ENCODE results near the gene PSME1.

PSME1 gene

DNA sequence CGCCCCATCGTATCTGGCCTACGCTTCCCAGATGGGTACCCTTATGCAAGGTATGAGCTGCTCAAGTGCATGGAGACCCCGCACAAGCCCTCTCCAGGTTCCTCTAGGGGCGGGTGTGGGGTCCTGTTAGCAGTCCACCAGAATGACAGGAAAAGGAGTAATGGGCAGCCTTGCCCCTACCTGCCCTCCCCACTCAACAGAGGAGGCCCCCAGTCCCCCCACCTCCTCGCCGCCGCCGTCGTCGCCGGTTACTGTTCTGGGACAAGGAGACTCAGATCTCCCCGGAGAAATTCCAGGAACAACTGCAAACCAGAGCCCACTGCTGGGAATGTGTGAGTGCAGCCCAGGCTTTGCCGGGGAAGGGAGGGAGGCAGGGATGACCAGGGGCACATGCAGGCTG is 41.9 kb downstream of the PSME1 start:
- DNase-seq: no peak

DNA sequence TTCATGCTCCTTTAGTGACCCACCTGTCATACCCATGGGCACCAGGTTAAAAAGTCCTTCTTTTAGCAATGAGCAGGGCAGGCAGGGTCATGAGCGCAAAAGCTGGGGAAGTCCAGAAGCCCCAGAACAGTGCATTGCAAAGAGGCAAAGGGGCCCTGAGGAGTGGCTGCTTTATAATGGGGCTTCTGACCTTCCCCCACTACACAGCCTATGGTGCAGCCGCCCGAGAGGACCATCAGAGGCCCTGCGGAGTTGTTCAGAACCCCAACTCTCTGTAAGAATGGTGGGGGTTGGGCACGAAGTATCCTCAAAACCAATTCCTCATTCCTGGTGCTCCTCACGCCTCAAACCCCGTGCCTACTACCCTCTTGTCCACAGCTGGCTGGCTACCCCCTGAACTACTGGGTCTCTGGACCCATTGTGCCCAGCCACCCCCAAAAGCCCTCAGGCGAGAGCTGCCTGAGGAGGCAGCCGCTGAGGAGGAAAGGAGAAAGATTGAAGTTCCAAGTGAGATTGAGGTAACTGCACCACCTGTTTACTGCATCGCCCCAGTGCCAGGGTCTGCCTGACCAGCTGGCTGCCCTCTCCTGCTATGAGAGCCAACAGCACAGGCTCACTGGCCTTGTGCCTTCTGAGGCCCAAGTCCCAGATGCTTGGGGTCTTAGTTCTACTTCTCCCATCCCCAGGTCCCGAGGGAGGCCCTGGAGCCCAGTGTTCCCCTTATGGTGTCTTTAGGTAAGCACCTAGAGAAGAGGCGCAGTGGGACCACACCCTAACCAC is 42.6 kb downstream of the PSME1 start:
- no peak for DNase-seq

DNA sequence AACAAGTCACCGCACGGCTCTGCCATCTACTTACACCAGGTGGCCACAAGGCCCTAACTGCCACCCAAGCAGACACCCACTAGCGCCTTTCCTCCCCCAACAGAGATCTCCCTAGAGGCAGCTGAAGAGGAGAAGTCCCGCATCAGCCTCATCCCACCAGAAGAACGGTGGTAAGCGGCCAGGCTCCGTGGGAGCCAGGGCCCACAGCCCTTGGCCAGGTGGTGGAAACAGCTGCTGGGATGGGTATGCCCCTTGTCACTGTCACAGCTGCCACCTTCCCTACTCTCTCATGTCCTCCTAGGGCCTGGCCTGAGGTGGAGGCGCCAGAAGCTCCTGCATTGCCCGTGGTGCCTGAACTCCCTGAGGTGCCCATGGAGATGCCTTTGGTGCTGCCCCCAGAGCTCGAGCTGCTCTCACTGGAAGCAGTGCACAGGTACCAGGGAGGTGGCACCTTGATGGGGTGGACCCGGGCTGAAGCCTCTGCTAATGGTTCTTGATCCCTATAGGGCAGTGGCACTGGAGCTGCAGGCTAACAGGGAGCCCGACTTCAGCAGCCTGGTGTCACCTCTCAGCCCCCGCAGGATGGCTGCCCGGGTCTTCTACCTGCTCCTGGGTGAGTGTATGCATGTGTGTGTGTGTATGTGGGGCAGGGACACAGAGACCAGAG is 43.4 kb downstream of the PSME1 start:
- no peak for DNase-seq

DNA sequence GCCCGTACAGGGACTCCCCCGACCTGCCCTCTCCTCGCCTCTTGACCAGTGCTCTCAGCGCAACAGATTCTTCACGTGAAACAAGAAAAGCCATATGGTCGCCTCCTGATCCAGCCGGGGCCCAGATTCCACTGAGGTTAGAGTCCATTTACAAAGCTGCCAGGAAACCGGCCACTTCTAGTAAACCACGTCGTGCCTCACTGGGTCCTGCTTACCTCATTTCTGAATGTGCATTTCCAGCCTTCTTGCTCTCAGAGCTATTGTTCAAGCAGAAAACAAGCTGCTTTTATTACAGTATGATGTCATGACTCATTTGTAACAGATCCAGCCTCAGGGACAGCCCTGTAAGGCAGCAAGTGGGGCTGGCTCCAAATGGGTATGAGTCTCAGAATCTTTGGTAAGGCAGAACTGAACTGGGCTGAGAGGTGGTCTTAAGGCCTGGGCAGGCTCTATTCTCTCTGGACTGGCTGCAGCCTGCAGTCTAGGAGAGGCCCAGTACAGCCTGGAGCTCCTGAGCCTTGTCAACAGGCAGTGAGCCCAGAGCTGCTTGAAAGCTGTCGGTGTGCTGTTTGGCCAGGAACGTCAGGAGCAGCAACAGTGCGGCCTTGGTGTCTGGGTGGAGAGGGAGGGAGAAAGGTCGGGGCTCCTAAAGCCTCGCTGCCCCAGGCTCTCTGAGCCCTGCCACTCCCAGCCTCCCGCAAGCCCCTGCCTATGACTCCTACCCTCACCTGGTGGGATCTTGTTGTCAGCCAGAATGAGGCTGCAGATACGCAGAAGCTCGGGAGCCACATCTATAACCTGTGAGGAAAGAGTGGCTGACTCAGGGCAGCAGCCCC is 44.2 kb downstream of the PSME1 start:
- no peak for DNase-seq

DNA sequence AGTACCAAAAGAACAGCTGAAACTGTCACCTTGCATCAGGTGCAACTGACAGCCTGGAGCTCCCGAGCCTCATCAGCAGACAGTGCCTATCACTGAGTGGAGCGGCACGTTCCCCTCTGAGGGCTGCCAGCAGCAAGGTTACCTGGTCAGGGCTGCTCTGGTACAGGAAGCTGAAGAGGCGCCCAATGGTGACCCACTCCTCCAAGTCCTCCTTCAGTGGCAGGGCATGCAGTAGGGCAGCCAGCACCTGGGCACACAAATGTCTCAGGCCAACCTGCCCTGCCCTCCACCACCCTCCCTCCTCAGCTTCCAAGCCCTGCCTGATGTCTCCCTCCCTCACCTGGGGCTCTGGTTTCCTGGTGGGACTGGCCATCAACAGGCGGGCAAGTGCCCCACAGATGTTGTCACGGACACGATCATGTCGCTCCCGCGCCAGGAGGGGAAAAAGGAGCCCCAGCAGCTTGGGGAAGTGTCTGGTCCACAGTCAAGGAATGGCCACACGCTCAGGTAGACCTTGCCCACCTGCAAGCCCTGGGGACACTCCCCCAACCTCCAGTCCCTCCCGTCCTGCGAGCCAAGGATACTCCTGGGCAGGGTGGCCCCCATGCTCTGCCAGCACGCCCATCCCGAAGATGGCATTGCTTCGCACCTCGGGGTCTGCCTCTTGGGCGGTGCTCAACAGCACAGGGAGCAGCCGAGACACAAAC is 45.5 kb downstream of the PSME1 start:
- DNase-seq: no peak

DNA sequence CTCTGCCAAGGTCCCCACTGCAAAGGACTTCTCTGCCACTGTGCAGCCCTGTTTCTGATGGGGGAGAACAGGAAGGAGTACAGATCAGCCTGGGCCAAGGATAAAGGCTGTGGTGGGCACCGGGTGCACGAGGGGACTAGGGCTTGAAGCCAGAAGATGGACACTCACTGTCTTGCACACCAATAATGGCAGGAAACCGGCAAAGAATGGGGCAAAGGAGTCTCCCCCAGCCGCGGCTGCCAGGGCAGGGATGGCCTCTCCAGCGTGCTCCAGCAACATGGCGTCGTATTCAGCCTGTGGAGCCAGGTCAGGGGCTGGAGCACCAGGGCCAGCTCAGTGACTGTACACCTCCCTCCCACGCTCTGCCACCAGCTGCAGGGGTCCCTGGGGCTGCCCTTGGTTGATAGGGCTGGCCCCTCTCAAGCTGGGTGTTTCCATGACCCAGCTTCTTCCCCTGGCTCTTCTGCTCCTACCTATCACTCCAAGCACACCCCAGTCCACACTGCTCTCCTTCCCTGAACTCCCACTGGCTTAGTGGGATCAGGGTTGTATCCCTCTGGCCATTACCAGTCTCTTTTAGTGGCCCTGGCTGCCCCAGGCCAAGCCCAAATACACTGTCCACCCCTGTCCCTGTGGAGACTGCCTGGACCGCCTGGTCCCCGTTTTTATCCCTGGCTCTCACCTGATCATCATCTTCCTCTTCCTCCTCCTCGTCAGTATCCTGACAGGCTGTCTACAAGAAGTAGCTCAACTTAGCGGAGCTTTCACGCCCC is 46.3 kb downstream of the PSME1 start:
- DNase-seq: no peak

DNA sequence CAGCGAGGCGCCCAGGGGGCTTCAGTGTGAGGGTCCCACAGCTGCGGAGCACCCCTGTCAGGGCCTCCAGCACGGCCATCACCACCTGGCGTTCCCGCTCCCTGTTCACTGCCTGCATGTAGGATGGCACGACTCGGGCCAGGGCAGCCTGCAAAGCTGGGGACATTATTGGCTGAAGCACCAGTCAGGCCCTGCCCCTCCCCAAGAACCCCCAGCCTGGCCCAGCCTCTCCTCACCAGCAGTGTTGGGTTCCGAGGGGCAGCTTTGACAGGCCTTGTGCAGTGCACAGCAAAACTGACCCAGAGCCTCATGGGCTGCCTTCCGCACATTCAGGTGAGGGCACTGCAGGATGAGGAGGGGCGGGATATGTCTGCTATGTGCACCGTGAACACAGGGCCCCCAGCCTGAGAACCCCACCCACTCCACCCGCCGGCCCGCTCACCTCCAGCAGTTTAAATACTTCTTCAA is 47.1 kb downstream of the PSME1 start:
- no peak for DNase-seq

DNA sequence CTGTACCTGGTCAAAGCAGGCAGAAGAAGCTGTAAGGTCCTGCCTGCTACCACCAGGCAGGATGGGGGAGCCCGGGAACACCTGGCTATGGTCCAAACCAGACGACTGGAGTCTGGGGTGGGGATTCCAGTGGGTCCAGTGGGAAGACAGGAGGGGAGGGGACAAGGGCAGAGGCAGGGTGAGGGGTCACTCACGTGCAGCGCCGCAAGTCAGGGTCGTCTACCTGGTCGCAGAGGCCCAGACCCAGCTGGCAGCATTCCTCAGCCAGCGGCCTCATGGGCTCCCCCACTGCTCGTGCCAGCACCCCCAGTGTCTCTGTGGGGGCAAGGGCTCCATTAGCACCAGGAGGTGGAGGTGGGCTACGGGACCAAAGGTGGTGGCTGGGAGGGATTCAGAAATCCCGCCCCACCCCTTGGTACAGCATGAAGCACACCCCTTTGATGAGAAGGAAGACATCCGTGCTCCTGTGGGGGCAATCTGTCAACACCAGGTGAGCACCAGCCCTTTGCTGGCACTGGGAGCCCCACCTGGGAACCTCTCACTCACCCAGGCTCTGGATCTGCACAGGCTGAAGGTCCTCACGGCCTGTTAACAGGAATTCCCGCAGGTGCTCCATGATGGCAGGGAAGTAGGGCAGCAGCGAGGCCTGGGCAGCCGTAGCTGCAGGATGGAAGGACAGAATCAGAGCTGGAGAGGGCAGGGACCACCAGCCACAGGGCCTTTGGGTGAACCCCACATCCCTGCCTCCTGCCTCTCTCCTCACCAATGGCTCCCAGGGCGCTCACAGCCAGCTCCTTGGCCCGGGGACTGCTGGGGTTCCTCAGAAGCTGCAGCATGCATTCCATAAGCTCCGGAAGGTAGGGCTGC is 48.3 kb downstream of the PSME1 start:
- DNase-seq: no peak

DNA sequence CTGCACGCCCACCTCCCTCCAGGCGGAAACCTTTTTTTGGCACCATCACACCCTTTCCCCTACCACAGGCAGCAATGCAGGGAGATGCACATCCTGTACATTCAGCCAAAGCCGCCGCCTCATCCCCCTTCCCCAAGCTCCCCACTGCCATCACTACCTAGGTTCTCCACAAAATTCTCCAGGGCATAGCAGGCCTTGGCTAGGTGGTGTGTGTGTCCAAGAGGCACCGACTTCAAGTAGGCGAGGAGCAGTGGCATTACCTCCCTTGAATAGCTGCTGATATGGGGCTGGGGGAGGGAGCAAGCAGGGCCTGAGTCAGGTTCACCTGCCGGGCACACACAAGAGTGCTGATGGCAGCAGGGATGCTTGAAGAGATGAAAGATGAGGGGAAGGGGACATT is 49.0 kb downstream of the PSME1 start:
- no peak for DNase-seq

DNA sequence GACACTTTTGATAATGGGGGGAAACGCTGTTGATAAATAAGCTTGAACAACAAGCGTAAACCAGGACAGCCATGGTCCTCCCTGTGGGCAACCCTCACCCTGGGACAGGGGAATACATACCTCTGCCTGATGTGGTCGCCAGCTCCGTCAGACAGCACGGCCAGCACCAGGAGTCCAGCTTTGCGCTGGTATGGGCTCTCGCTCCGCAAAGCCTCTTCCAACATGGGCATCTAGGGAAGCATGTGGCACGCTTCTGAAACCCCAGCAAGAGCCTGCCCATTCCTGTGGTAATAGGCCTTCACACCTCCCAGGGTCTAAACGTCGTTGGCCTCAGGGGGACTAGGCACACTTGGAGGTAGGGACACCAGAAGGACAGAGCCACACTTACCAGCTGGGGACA is 49.7 kb downstream of the PSME1 start:
- DNase-seq: no peak

DNA sequence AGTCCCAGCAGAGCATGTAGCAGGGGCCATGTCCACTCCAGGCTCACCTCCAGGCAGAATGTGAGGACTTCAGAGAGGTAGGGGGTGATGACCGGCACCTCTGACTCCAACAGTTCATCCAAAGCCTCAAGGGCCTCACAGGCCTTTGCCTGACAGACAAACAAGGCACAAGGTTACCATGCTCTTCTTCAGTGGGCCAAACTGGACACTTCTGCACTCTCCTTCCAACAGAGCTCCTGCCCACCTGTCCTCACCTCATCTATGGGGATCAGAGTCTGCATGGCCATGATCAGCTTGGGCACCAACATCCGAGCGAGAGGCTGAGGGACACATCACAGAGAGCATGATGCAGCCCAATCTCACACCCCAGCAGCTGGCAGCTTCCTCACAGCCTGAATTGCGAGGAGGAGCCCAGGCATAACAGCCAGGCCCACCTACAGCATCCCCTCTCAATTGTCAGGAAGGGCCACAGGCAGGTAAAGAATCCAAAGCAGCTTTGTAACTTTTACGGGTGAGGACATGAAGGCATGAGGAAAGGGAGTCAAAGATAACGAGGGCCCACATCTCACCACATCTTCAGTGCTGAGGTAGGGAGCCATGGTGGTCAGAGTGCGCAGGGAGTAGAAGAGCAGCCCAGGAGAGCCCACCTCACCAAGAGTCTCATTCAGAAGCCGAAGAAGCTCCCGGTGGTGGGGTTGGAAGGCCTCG is 51.0 kb downstream of the PSME1 start:
- DNase-seq: no peak

DNA sequence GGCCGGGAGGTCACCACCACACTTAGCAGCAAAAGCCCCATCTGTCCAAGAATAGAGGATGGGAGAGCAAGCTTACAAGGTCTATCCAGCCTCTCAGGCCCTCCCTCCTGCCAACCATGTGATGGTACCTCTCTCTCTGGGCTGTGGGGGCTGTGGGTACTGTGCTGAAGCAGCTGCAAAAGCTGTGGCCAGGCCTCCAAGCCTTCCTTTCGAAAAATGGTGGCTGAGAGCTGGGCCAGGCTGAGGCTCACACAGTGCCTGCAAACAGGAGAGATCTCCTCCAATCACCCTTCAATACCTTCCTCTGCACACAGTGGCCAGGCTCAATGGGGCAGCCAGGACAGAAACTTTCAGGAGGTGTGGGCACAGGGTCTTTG is 51.5 kb downstream of the PSME1 start:
- no peak for DNase-seq
